SKM-1 treated with dmso at 0.1 percent for 144 hours (cell line): ENCODE results near the gene KLK6.
"Not testable (repeated sequence)": the region's sequence is repeated elsewhere in the genome, so short reads cannot be mapped to it uniquely, and the experiment has no call there.

Source experiments
- DNase-seq: peaks from one replicate; lab custom pipeline; 2025; ENCODE audit not compliant: unreplicated experiment; lab: John Stamatoyannopoulos, UW

KLK6 gene

GRCh38 chr19:50994129-50994528, 24.7 kb upstream of the KLK6 start:
- DNase-seq: no peak

GRCh38 chr19:50992666-50993035, 23.3 kb upstream of the KLK6 start:
- DNase-seq: no peak

- DNase-seq: not testable (repeated sequence)
Measured at GRCh38 chr19:50984416-50984815, 15.0 kb upstream of the KLK6 start.

- no peak for DNase-seq
Measured at GRCh38 chr19:50983625-50984292, 14.4 kb upstream of the KLK6 start, which contains the start of gene KLK7. KLK7 (minus strand) TSS chr19:50983917; CDS start chr19:50982399, 1,518 bp downstream.

- no peak for DNase-seq
Measured at GRCh38 chr19:50982186-50982585, 12.8 kb upstream of the KLK6 start.

GRCh38 chr19:50981587-50982146, 12.3 kb upstream of the KLK6 start:
- DNase-seq: no peak

GRCh38 chr19:50980208-50980607, 10.8 kb upstream of the KLK6 start:
- DNase-seq: no peak

GRCh38 chr19:50979758-50980157, 10.4 kb upstream of the KLK6 start:
- DNase-seq: no peak

GRCh38 chr19:50978772-50979390, 9.5 kb upstream of the KLK6 start:
- DNase-seq: no peak

GRCh38 chr19:50977626-50978025, 8.2 kb upstream of the KLK6 start:
- no peak for DNase-seq

GRCh38 chr19:50975766-50976165, 6.4 kb upstream of the KLK6 start:
- no peak for DNase-seq

- DNase-seq: no peak
Measured at GRCh38 chr19:50974702-50975556, 5.5 kb upstream of the KLK6 start.

GRCh38 chr19:50972795-50973376, 3.5 kb upstream of the KLK6 start:
- no peak for DNase-seq

- DNase-seq: not testable (repeated sequence)
Measured at GRCh38 chr19:50969810-50970209, 419 bp upstream of the KLK6 start.

- DNase-seq: no peak
Measured at GRCh38 chr19:50968716-50969412, 527 bp downstream of the KLK6 start.

- DNase-seq: no peak
Measured at GRCh38 chr19:50967929-50968715, 1.3 kb downstream of the KLK6 start.

GRCh38 chr19:50964266-50964665, 5.1 kb downstream of the KLK6 start:
- DNase-seq: no peak

- no peak for DNase-seq
Measured at GRCh38 chr19:50963381-50963780, 6.0 kb downstream of the KLK6 start.

GRCh38 chr19:50962245-50962644, 7.1 kb downstream of the KLK6 start:
- DNase-seq: no peak
